Duodenal mucosa (tissue), 2 donors: ENCODE data around the gene FOSL2.

Experiments used
- H3K27ac ChIP-seq: one replicate; pipeline ENCODE4 v1.7.0; 2013; ENCODE audit warnings: low read depth, low read length
- H3K27me3 ChIP-seq, 2 donors: one replicate each; pipeline ENCODE4 v1.7.0; 2013; ENCODE audit warnings: low read length in 2 of 2, control low read depth in 1 of 2; ENCODE audit not compliant: insufficient read depth in 2 of 2, control insufficient read depth in 1 of 2
- H3K36me3 ChIP-seq, 2 donors: one replicate each; pipeline ENCODE4 v1.7.0; 2013; ENCODE audit warnings: low read length in 2 of 2, control low read depth in 1 of 2; ENCODE audit not compliant: insufficient read depth in 2 of 2, control insufficient read depth in 1 of 2
- H3K4me1 ChIP-seq, 2 donors: one replicate each; pipeline ENCODE4 v1.7.0; 2013; ENCODE audit warnings: low read length in 2 of 2, control low read depth in 1 of 2; ENCODE audit not compliant: insufficient read depth in 2 of 2, control insufficient read depth in 1 of 2
- H3K4me3 ChIP-seq, 2 donors: one replicate each; pipeline ENCODE4 v1.7.0; 2013; ENCODE audit warnings: low read length in 2 of 2, low read depth in 1 of 2
- H3K9ac ChIP-seq, 2 donors: one replicate each; pipeline ENCODE4 v1.7.0; 2013; ENCODE audit warnings: low read length in 2 of 2, low read depth in 1 of 2
- H3K9me3 ChIP-seq, 2 donors: one replicate each; pipeline ENCODE4 v1.7.0; 2013; ENCODE audit warnings: low read length in 2 of 2, control low read depth in 1 of 2; ENCODE audit not compliant: control insufficient read depth in 1 of 2

The FOSL2 gene

GRCh38 chr2:28419443-28420270 lies 27.0 kb downstream of the FOSL2 start:
- Histone ChIP-seq H3K27ac (no peak overlapping the region), H3K36me3 (peaks cover 11 to 21% of the 10 kb centered on the region in 2 donors), H3K27me3 (no peaks in the 10 kb centered on the region), H3K4me1 (peaks cover 11 to 20% of the 10 kb centered on the region in 2 donors), H3K4me3 (no peak overlapping the region), H3K9me3 (no peaks in the 10 kb centered on the region), H3K9ac (no peak overlapping the region)

- H3K4me3 ChIP-seq: no peak overlapping the region
- no peak overlapping the region for H3K27ac ChIP-seq
- peaks cover 3 to 14% of the 10 kb centered on the region in 2 donors for H3K36me3 ChIP-seq
- H3K4me1 ChIP-seq: peaks cover 11 to 25% of the 10 kb centered on the region in 2 donors
- H3K27me3 ChIP-seq: no peaks in the 10 kb centered on the region
- no peaks in the 10 kb centered on the region for H3K9me3 ChIP-seq
- no peak overlapping the region for H3K9ac ChIP-seq
Observed at GRCh38 chr2:28420722-28421121, 28.1 kb downstream of the FOSL2 start.

- no peaks in the 10 kb centered on the region for H3K9me3 ChIP-seq
- no peaks in the 10 kb centered on the region for H3K27me3 ChIP-seq
- peaks cover 0 to 6% of the 10 kb centered on the region in 2 donors for H3K36me3 ChIP-seq
- H3K4me1 ChIP-seq: peaks cover 11 to 25% of the 10 kb centered on the region in 2 donors
- H3K9ac ChIP-seq: no peak overlapping the region
- H3K4me3 ChIP-seq: no peak overlapping the region
- H3K27ac ChIP-seq: no peak overlapping the region
Observed at GRCh38 chr2:28422908-28423741, 30.5 kb downstream of the FOSL2 start.

DNA sequence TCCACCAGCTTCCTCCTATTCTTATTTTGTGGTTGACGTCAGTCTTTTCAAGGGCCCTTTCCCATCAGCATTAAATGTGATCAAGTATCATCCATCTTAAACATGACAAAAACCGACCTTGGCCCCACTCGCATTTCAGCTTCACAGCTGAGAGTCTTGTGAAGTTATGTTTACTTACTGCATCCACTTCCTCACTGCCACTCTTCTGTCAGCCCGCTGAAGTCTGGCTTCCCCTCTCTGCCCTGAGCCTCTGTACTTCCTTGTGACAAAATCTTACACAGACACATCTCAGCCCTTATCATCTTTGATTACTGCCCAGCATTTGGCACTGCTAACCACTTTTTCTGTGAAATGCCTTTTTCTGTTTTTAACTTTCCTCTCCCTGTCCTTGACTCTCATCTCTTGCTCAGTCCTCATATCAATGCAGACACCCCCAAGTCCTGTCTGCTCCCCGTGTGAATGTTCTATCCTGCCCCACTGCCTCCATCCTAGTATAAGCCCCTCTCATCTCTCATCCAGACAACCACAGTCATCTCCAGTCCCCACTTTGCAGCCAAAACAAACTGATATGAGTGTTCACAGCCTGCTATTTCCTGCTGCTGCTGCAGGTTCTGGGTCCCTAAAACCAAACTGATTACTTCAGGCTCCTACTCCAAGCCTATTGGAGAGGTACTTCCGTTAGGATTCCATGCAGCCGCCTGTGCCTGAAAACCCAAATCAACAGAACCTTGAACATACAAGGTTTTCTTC lies 31.4 kb downstream of the FOSL2 start:
- H3K36me3 ChIP-seq: peaks cover 0 to 6% of the 10 kb centered on the region in 2 donors
- H3K27me3 ChIP-seq: no peaks in the 10 kb centered on the region
- H3K9ac ChIP-seq: peak overlapping the region; percentile 8 to 36
- H3K27ac ChIP-seq: no peak overlapping the region
- no peak overlapping the region for H3K4me3 ChIP-seq
- no peaks in the 10 kb centered on the region for H3K9me3 ChIP-seq
- H3K4me1 ChIP-seq: peaks cover 11 to 25% of the 10 kb centered on the region in 2 donors

- Histone ChIP-seq H3K27ac (no peak overlapping the region), H3K4me3 (no peak overlapping the region), H3K4me1 (peaks cover 13 to 29% of the 10 kb centered on the region in 2 donors), H3K9me3 (no peaks in the 10 kb centered on the region), H3K36me3 (peaks cover 0 to 6% of the 10 kb centered on the region in 2 donors), H3K9ac (no peak overlapping the region), H3K27me3 (no peaks in the 10 kb centered on the region)
Observed at GRCh38 chr2:28424799-28425463, 32.3 kb downstream of the FOSL2 start.

GRCh38 chr2:28425464-28425835 lies 32.8 kb downstream of the FOSL2 start:
- no peak overlapping the region for H3K27ac ChIP-seq
- H3K36me3 ChIP-seq: peaks cover 0 to 5% of the 10 kb centered on the region in 2 donors
- H3K4me1 ChIP-seq: peaks cover 18 to 34% of the 10 kb centered on the region in 2 donors
- no peaks in the 10 kb centered on the region for H3K27me3 ChIP-seq
- H3K9ac ChIP-seq: no peak overlapping the region
- H3K9me3 ChIP-seq: no peaks in the 10 kb centered on the region
- no peak overlapping the region for H3K4me3 ChIP-seq

DNA sequence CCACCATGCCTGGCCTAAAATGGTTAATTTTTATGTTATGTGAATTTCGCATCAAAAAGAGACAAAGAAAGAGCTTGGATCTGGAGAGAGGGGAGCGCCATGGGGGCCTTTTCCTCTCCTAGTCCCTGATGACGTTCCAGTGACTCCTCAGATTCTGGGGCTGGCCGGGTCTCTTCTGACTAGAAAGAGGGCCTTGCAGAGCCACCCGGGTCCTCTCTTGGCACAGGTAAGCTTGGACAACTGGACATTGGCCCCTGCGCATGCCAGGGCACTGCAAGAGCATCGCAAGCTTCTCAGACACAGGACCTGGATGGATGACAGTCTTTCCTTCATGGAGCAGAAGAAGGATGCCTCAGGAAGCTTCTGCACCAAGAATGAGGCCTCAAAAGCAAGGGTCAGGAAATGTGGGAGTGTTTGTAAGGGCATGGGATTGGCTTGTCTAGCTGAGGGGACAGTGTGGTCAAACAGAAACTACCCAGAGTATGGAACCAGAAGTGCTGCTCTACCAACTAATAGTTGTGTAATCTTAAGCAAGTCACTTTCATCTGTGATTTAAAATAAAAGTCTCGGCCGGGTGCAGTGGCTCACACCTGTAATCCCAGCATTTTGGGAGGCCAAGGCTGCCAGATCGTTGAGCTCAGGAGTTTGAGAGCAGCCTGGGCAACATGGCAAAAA lies 35.2 kb downstream of the FOSL2 start:
- H3K4me3 ChIP-seq: no peak overlapping the region
- no peak overlapping the region for H3K27ac ChIP-seq
- no peak overlapping the region for H3K9ac ChIP-seq
- H3K27me3 ChIP-seq: no peaks in the 10 kb centered on the region
- H3K4me1 ChIP-seq: peaks cover 22 to 34% of the 10 kb centered on the region in 2 donors
- H3K36me3 ChIP-seq: no peaks in the 10 kb centered on the region
- no peaks in the 10 kb centered on the region for H3K9me3 ChIP-seq

DNA sequence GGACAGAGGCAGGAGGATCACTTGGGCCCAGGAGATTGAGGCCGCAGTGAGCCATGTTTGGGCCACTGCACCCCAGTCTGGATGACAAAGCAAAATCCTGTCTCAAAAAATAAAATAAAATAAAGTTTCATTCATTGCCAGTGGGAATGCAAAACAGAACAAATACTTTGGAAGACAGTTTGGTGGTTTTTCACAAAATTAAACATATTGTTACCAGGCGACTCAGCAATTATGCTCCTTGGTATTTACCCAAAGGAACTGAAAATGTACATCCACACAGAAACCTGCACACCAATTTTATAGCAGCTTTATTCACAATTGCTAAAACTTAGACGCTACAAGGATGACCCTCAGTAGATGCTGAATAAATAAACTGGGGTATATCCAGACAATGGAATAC lies 35.8 kb downstream of the FOSL2 start:
- H3K9me3 ChIP-seq: peaks cover 0 to 6% of the 10 kb centered on the region in 2 donors

DNA sequence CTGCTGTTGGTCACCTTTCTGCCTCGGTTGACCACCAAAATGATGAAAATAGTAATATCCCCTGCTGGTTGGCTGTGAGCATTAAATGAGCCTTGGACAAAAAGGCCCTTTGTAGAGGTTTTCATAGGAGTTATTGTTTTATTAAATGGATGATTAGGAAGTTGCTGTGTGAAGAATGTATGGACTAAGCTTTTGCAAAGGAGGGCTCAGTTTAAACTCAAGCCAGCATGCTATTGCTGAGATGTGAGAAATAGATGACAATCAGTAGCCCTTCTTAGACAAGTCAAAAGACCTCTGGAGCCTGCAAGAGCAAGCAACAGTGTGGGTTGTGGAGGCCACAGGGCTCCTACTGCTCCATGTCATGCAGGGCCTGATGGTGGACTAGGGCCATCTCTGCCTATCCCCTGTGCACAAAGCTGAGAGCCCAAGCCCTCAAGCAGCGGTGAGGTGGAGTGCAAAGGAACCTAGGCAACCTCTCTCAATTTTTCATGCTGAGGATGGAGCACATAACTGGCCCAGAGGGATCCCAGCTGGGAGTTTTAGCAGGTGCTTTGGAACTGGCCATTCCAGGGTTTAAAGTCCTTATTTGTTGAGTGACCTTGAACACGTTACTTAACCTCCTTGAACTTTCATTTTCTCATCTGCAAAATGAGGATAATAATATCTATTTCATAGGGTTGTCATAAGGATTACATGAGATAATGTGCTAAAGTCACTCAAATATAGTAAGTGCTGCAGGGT lies 37.1 kb downstream of the FOSL2 start:
- Histone ChIP-seq H3K36me3 (no peaks in the 10 kb centered on the region), H3K9ac (no peak overlapping the region), H3K27me3 (no peaks in the 10 kb centered on the region), H3K9me3 (peaks cover 0 to 6% of the 10 kb centered on the region in 2 donors), H3K4me1 (peaks cover 17 to 19% of the 10 kb centered on the region in 2 donors), H3K27ac (no peak overlapping the region), H3K4me3 (no peak overlapping the region)

More for the DNA sequence above, 35.8 kb downstream of the FOSL2 start:
- Histone ChIP-seq H3K27me3 (no peaks in the 10 kb centered on the region), H3K36me3 (no peaks in the 10 kb centered on the region), H3K27ac (no peak overlapping the region), H3K9ac (no peak overlapping the region), H3K4me3 (no peak overlapping the region), H3K4me1 (peaks cover 18 to 27% of the 10 kb centered on the region in 2 donors)
